NB4 (cell line): ENCODE measurements around the gene GH1.
"Not testable (repeated sequence)": the region's sequence is repeated elsewhere in the genome, so short reads cannot be mapped to it uniquely, and the experiment has no call there.

Source experiments
- CTCF ChIP-seq: IDR thresholded peaks from one replicate; pipeline ENCODE4 v1.5.1; 2012; ENCODE audit warnings: low read depth, low read length
- POLR2A ChIP-seq: IDR thresholded peaks from 2 replicates; pipeline ENCODE4 v1.6.1; 2011; ENCODE audit warnings: mild to moderate bottlenecking; ENCODE audit not compliant: insufficient read length; ENCODE audit errors: extremely low read depth

- TF ChIP-seq CTCF, result peak; percentile 39
- TF ChIP-seq POLR2A, result not testable (repeated sequence)
Observed at GRCh38 chr17:63892316-63893037, 26.2 kb downstream of the GH1 start.
